ENCODE data around the gene ASCC3. TPM values are rescaled to one million over a fixed set of nuclear protein-coding genes. Genes with fewer than 3 reads are reported as not detected.

The ASCC3 gene
- total RNA-seq, 1 donor from 2014 or later: 57.9 TPM

GRCh38 chr6:100920028-100920605 lies 39.0 kb upstream of the ASCC3 start:
- H3K4me3 Mint-ChIP-seq (ENCODE audit: unreplicated experiment): no peak overlapping the region
- no peak overlapping the region for H3K27ac Mint-ChIP-seq (ENCODE audit: unreplicated experiment)
- no peak for TF ChIP-seq CTCF (IDR thresholded peaks at IDR 0.05; ENCODE audit: unreplicated experiment)
- no peak for DNase-seq (ENCODE audit: low spot score)
- H3K9me3 Mint-ChIP-seq (ENCODE audit: unreplicated experiment): no peaks in the 10 kb centered on the region
- no peaks in the 10 kb centered on the region for H3K27me3 Mint-ChIP-seq (ENCODE audit: unreplicated experiment)
- no peaks in the 10 kb centered on the region for H3K4me1 Mint-ChIP-seq (ENCODE audit: unreplicated experiment)
- no peaks in the 10 kb centered on the region for H3K36me3 Mint-ChIP-seq (ENCODE audit: low read depth, unreplicated experiment)

DNA sequence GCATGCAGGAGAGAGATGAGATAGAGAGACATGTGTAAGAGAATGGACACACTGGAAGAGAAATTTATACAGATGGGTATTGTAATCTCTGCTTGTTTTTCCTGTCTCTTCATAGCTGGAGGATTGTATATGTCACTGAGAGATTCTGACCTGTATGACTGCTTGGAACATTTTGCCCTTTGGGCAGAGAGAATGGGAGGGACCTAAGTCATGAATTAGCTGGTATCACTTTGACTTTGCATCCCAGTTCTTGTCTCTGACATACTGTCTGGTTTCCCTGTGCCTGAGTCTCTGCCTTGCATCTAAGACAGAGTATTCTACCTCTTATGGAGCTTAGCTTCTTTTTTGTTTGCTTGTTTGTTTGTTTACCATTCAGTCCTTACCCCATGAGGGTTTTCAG lies 37.0 kb upstream of the ASCC3 start:
- DNase-seq (ENCODE audit: low spot score): no peak
- TF ChIP-seq CTCF (IDR thresholded peaks at IDR 0.05; ENCODE audit: unreplicated experiment): no peak

GRCh38 chr6:100915876-100916275 lies 34.7 kb upstream of the ASCC3 start:
- no peak for DNase-seq (ENCODE audit: low spot score)
- Mint-ChIP-seq H3K4me1 (ENCODE audit: unreplicated experiment) (no peaks in the 10 kb centered on the region), H3K4me3 (ENCODE audit: unreplicated experiment) (no peak overlapping the region), H3K27me3 (ENCODE audit: unreplicated experiment) (no peaks in the 10 kb centered on the region), H3K9me3 (ENCODE audit: unreplicated experiment) (no peaks in the 10 kb centered on the region), H3K27ac (ENCODE audit: unreplicated experiment) (no peak overlapping the region), H3K36me3 (ENCODE audit: low read depth, unreplicated experiment) (no peaks in the 10 kb centered on the region)
- no peak for TF ChIP-seq CTCF (IDR thresholded peaks at IDR 0.05; ENCODE audit: unreplicated experiment)

More for the DNA sequence above, 37.0 kb upstream of the ASCC3 start:
- H3K27ac Mint-ChIP-seq (ENCODE audit: unreplicated experiment): no peak overlapping the region
- no peaks in the 10 kb centered on the region for H3K4me1 Mint-ChIP-seq (ENCODE audit: unreplicated experiment)
- H3K36me3 Mint-ChIP-seq (ENCODE audit: low read depth, unreplicated experiment): no peaks in the 10 kb centered on the region
- H3K9me3 Mint-ChIP-seq (ENCODE audit: unreplicated experiment): no peaks in the 10 kb centered on the region
- H3K27me3 Mint-ChIP-seq (ENCODE audit: unreplicated experiment): no peaks in the 10 kb centered on the region
- no peak overlapping the region for H3K4me3 Mint-ChIP-seq (ENCODE audit: unreplicated experiment)

DNA sequence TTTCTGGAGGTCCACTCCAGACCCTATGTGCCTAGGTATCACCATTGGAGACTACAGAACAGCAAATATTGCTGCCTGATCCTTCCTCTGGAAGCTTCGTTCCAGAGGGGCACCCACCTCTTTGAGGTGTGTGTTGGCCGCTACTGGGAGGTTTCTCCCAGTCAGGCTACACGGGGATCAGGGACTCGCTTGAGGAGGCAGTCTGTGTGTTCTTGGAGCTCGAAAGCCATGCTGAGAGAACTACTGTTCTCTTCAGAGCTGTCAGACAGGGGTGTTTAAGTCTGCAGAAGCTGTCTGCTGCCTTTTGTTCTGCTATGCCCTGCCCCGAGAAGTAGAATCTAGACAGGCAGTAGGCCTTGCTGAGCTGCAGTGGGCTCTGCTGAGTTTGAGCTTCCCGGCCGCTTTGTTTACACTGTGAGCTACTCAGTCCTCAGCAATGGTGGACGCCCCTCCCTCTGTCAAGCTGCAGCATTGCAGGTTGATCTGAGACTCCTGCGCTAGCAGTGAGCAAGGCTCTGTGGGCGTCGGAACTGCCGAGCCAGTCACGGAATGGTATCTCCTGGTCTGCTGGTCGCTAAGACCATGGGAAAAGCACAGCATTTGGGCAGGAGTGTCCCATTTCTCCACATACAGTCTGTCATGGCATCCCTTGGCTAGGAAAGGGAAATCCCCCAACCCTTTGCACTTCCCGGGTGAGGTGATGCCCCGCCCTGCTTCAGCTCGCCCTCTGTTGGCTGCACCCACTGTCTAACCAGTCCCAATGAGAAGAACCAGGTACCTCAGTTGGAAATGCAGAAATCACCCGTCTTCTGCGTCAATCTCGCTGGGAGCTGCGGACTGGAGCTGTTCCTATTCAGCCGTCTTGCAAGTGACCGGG lies 32.5 kb upstream of the ASCC3 start:
- no peak overlapping the region for H3K27ac Mint-ChIP-seq (ENCODE audit: unreplicated experiment)

More for the DNA sequence above, 32.5 kb upstream of the ASCC3 start:
- no peak for TF ChIP-seq CTCF (IDR thresholded peaks at IDR 0.05; ENCODE audit: unreplicated experiment)
- H3K4me1 Mint-ChIP-seq (ENCODE audit: unreplicated experiment): no peaks in the 10 kb centered on the region
- H3K36me3 Mint-ChIP-seq (ENCODE audit: low read depth, unreplicated experiment): no peaks in the 10 kb centered on the region
- no peak overlapping the region for H3K4me3 Mint-ChIP-seq (ENCODE audit: unreplicated experiment)
- no peaks in the 10 kb centered on the region for H3K9me3 Mint-ChIP-seq (ENCODE audit: unreplicated experiment)
- no peak for DNase-seq (ENCODE audit: low spot score)
- no peaks in the 10 kb centered on the region for H3K27me3 Mint-ChIP-seq (ENCODE audit: unreplicated experiment)

All from endothelial cell (in vitro differentiated cells).